Endothelial cell (in vitro differentiated cells): ENCODE measurements around the gene TADA3. TPM values are rescaled to one million over a fixed set of nuclear protein-coding genes. Genes with fewer than 3 reads are reported as not detected.

Experiments used
- DNase-seq: peaks from one replicate; pipeline ENCODE4 v3.0.0; 2021; ENCODE audit warnings: low spot score
- H3K27ac Mint-ChIP-seq: one replicate; pipeline ENCODE4 v1.8.0; 2021; ENCODE audit warnings: mixed read lengths, inconsistent platforms; ENCODE audit not compliant: unreplicated experiment
- H3K27me3 Mint-ChIP-seq: one replicate; pipeline ENCODE4 v1.8.0; 2021; ENCODE audit warnings: mild to moderate bottlenecking, moderate library complexity, mixed read lengths, inconsistent platforms; ENCODE audit not compliant: unreplicated experiment
- H3K36me3 Mint-ChIP-seq: one replicate; pipeline ENCODE4 v1.8.0; 2021; ENCODE audit warnings: mild to moderate bottlenecking, low read depth, mixed read lengths, inconsistent platforms; ENCODE audit not compliant: unreplicated experiment
- H3K4me1 Mint-ChIP-seq: one replicate; pipeline ENCODE4 v1.8.0; 2021; ENCODE audit warnings: mild to moderate bottlenecking, mixed read lengths, inconsistent platforms; ENCODE audit not compliant: unreplicated experiment
- H3K4me3 Mint-ChIP-seq: one replicate; pipeline ENCODE4 v1.8.0; 2021; ENCODE audit warnings: mild to moderate bottlenecking, mixed read lengths, inconsistent platforms; ENCODE audit not compliant: unreplicated experiment
- H3K9me3 Mint-ChIP-seq: one replicate; pipeline ENCODE4 v1.8.0; 2021; ENCODE audit warnings: mixed read lengths, inconsistent platforms; ENCODE audit not compliant: unreplicated experiment
- CTCF ChIP-seq: fragments of 200-600 bp; sonication (generic); IDR thresholded peaks from one replicate; pipeline ENCODE4 v1.5.0; 2021; ENCODE audit warnings: antibody characterized with exemption; ENCODE audit not compliant: unreplicated experiment
- total RNA-seq: library from RNA; stranded (reverse); fragmentation: NEBNext Ultra II Directional; extraction: Animal tissue kit (Norgen Biotek cat#: 25700); gene quantifications from one replicate; pipeline ENCODE4 v1.2.1, GENCODE V29; 2021; ENCODE audit not compliant: unreplicated experiment

TADA3 gene
- total RNA-seq, 1 donor from 2014 or later = 35.4 TPM

DNA sequence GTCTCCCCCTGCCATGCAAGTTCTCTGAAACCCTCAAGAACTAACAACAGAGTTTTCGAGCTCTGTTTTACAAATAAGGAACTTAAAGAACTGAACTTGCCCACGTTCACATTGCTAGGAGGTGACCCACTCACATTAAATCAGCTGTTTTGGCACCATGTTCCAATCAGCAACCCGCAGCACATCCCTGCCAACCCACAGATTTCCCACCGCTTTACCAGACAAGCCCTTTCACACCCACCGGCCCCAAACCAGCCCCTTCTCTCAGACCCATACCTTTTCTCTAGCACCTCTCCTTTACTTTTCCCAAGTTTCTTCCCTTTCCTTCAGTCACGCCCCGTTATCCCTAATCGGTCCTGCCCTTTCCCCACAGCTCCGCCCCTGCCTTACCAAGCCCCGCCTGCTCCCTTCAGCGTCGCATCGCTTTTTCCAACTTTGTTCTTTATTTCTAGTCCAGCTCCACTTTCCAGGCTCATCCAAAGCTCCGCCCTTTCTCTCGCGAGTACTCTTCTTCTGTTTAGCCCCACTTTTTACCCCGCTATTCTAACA is 61.5 kb downstream of the TADA3 start:
- no peaks in the 10 kb centered on the region for H3K9me3 Mint-ChIP-seq
- TF ChIP-seq CTCF = no peak
- H3K27me3 Mint-ChIP-seq = peaks cover 23% of the 10 kb centered on the region
- DNase-seq = no peak
- peak overlapping the region; percentile 92 for H3K27ac Mint-ChIP-seq
- H3K4me1 Mint-ChIP-seq = peaks cover 48% of the 10 kb centered on the region
- peak overlapping the region; percentile 94 for H3K4me3 Mint-ChIP-seq
- peaks cover 25% of the 10 kb centered on the region for H3K36me3 Mint-ChIP-seq

Other genes starting within 250 kb of the TADA3 start
- gene LHFPL4, start 238.7 kb downstream of the TADA3 start, total RNA-seq = 0.08 TPM
- 65.0 TPM for gene MTMR14, start 143.0 kb downstream of the TADA3 start, total RNA-seq
- gene CPNE9, start 88.6 kb downstream of the TADA3 start, total RNA-seq = 0.31 TPM
- 40.6 TPM for gene BRPF1, start 60.7 kb downstream of the TADA3 start, total RNA-seq
- 22.2 TPM for gene OGG1, start 42.5 kb downstream of the TADA3 start, total RNA-seq
- gene CAMK1, start 22.5 kb downstream of the TADA3 start, total RNA-seq = 6.0 TPM
- gene ARPC4, start 609 bp upstream of the TADA3 start, total RNA-seq = 203 TPM
- gene TTLL3, start 17.8 kb upstream of the TADA3 start, total RNA-seq = 34.4 TPM
- gene RPUSD3, start 51.5 kb upstream of the TADA3 start, total RNA-seq = 43.5 TPM
- not detected for gene CIDEC, start 87.8 kb upstream of the TADA3 start, total RNA-seq
- gene JAGN1, start 98.1 kb upstream of the TADA3 start, total RNA-seq = 26.6 TPM
- gene IL17RE, start 110.4 kb upstream of the TADA3 start, total RNA-seq = 0.74 TPM
- 17.5 TPM for gene IL17RC, start 124.6 kb upstream of the TADA3 start, total RNA-seq
- 30.7 TPM for gene CRELD1, start 141.4 kb upstream of the TADA3 start, total RNA-seq
- 1.9 TPM for gene PRRT3, start 159.9 kb upstream of the TADA3 start, total RNA-seq
- gene EMC3, start 194.4 kb upstream of the TADA3 start, total RNA-seq = 45.4 TPM
- 14.5 TPM for gene FANCD2, start 234.0 kb upstream of the TADA3 start, total RNA-seq